Natural killer cell (primary cell): Measurements from ENCODE around the gene NEDD4L. TPM values are rescaled to one million over a fixed set of nuclear protein-coding genes. Genes with fewer than 3 reads are reported as not detected.
"Not testable (repeated sequence)": the region's sequence is repeated elsewhere in the genome, so short reads cannot be mapped to it uniquely, and the experiment has no call there.

Experiments used
- ATAC-seq, 3 donors: fragments of 150-1000 bp in 2 of 3; fragments of 200-7000 bp in 1 of 3; cut with Tn5 transposase; 1 replicate in 1 of 3; 2 replicates in 2 of 3; pipeline ENCODE4 v1.10.0; 2021; ENCODE audit warnings: mild to moderate bottlenecking in 2 of 3, moderate library complexity in 2 of 3
- DNase-seq, 2 donors: peaks; one replicate each; pipeline versions ENCODE4 v3.0.0 to v3.0.0-alpha.2; 2013 to 2021; ENCODE audit warnings: mixed read lengths in 1 of 2
- H3K27ac ChIP-seq: one replicate; pipeline ENCODE4 v1.5.1; 2013; ENCODE audit warnings: mild to moderate bottlenecking, low read length
- H3K27me3 ChIP-seq: one replicate; pipeline ENCODE4 v1.6.1; 2013; ENCODE audit warnings: low read length; ENCODE audit not compliant: control insufficient read depth, insufficient read depth
- H3K36me3 ChIP-seq: one replicate; pipeline ENCODE4 v1.6.1; 2013; ENCODE audit warnings: low read length; ENCODE audit not compliant: control insufficient read depth, insufficient read depth
- H3K4me1 ChIP-seq: one replicate; pipeline ENCODE4 v1.6.1; 2013; ENCODE audit warnings: low read length; ENCODE audit not compliant: control insufficient read depth, insufficient read depth
- H3K4me3 ChIP-seq: one replicate; pipeline ENCODE4 v1.5.1; 2013; ENCODE audit warnings: low read length
- H3K9me3 ChIP-seq: one replicate; pipeline ENCODE4 v1.6.1; 2013; ENCODE audit warnings: low read length; ENCODE audit not compliant: control insufficient read depth, insufficient read depth
- H3K27ac Mint-ChIP-seq, 2 donors: one replicate each; pipeline ENCODE4 v1.8.0; 2022; ENCODE audit warnings: mild to moderate bottlenecking in 2 of 2, mixed read lengths in 2 of 2, moderate library complexity in 1 of 2
- H3K27me3 Mint-ChIP-seq, 2 donors: one replicate each; pipeline ENCODE4 v1.8.0; 2022; ENCODE audit warnings: low read depth in 2 of 2, mixed read lengths in 2 of 2
- H3K36me3 Mint-ChIP-seq: one replicate; pipeline ENCODE4 v1.8.0; 2022; ENCODE audit warnings: mixed read lengths
- H3K4me1 Mint-ChIP-seq, 2 donors: one replicate each; pipeline ENCODE4 v1.8.0; 2022; ENCODE audit warnings: mixed read lengths in 2 of 2
- H3K4me3 Mint-ChIP-seq: one replicate; pipeline ENCODE4 v1.8.0; 2022; ENCODE audit warnings: mild to moderate bottlenecking, moderate library complexity, mixed read lengths
- H3K9me3 Mint-ChIP-seq, 2 donors: one replicate each; pipeline ENCODE4 v1.8.0; 2022; ENCODE audit warnings: mixed read lengths in 2 of 2
- WGBS: methylation state at CpG from one replicate; pipeline ENCODE4 v1.1.7; 2013; ENCODE audit warnings: missing lambda C conversion rate; ENCODE audit not compliant: insufficient coverage; 5-methylcytosine and 5-hydroxymethylcytosine counted together
- intact Hi-C: fragments of 100-400 bp; cut with micrococcal nuclease; formaldehyde crosslinking; loops from one replicate; pipeline ENCODE4 v1.14.2; 2022
- total RNA-seq, 4 donors: library from RNA; stranded (reverse); fragments of 120-200 nt in 1 of 4; gene quantifications; one replicate each; pipeline versions ENCODE4 v1.2.3 to v1.2.4, GENCODE V29; 2013 to 2022
- TF ChIP-seq, protein P1 (sequence below): fragments of 200-600 bp; IDR thresholded peaks from one replicate; pipeline ENCODE4 v1.8.0; 2022; ENCODE audit warnings: antibody characterized with exemption

Gene NEDD4L
- 10 to 100 TPM in 2 of 3 donors, 1 to 10 TPM in 1; 3.4 to 15.3 (median 14.3) TPM for total RNA-seq
- total RNA-seq (2013): 8.0 TPM

DNA sequence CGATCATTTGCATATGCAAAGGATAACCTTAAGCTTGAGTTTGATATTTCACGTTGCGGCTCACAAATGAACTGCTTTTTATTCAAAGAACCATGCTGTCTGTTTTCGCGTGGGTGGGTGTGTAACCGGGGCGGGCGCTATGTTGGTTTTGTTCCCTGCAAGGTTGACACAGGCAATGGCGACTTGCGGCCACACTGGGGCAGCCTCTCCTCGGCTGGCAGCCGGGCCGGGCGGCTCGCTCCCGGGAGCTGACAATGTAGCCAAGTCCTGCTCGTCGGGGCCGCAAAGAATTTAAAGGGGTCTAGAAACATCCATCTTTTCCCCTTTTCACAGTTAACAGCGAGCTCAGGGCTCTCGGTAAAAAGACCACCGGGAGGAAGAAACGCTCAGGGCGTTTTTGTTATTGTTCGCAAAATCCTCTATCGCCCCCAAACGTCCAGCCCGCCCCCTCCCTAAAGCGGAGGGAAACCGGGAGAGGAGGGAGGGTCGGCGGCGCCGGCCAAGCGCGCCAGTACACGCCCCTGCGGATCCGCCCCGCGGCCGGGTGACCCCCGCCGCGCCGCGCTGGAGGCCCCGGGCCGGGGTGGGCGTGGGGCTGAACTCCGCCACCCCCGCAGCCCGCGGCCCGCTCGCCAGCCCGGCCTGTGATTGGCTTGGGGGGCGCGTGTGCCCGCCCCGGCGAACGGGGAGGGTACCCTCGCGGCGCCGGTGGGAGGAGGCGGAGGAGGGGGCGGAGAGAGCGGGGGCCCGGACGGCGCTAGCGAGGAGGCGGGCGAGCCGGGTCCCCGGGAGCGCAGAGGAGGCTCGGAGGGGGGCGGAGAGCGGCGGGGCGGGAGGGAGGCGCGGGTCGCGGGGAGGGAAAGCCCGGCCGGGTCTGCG lies at the start of gene NEDD4L:
Gene NEDD4L, plus strand, starts transcription at position 736 of the 879 bp plus-strand sequence. CDS start 435 bp downstream, outside the sequence.
- Histone ChIP-seq H3K4me1 (peaks cover 14% of the 10 kb centered on the region), H3K36me3 (no peaks in the 10 kb centered on the region), H3K27ac (peak within 1 kb of the TSS; percentile 48), H3K27me3 (no peaks in the 10 kb centered on the region), H3K4me3 (peak within 1 kb of the TSS; percentile 69), H3K9me3 (no peaks in the 10 kb centered on the region)
- Mint-ChIP-seq H3K9me3 (no peaks in the 10 kb centered on the region), H3K36me3 (no peaks in the 10 kb centered on the region), H3K27ac (peak within 1 kb of the TSS; percentile 38 to 64), H3K27me3 (peaks cover 13 to 19% of the 10 kb centered on the region in 2 donors), H3K4me3 (peak within 1 kb of the TSS; percentile 95), H3K4me1 (peaks cover 20 to 30% of the 10 kb centered on the region in 2 donors)
- under 1% methylated on average over 91 of the region's 91 CpGs for WGBS
- peak; percentile 56 to 83 for DNase-seq
- intact Hi-C loops: loop anchor here (1.0 to 5.0 kb wide), 3 partner anchors 79 to 137 kb away; no protein-coding TSS in a partner anchor
- TF ChIP-seq, protein P1, sequence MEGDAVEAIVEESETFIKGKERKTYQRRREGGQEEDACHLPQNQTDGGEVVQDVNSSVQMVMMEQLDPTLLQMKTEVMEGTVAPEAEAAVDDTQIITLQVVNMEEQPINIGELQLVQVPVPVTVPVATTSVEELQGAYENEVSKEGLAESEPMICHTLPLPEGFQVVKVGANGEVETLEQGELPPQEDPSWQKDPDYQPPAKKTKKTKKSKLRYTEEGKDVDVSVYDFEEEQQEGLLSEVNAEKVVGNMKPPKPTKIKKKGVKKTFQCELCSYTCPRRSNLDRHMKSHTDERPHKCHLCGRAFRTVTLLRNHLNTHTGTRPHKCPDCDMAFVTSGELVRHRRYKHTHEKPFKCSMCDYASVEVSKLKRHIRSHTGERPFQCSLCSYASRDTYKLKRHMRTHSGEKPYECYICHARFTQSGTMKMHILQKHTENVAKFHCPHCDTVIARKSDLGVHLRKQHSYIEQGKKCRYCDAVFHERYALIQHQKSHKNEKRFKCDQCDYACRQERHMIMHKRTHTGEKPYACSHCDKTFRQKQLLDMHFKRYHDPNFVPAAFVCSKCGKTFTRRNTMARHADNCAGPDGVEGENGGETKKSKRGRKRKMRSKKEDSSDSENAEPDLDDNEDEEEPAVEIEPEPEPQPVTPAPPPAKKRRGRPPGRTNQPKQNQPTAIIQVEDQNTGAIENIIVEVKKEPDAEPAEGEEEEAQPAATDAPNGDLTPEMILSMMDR: peak; percentile 73
- ATAC-seq: peak; percentile 78 to 88 (median 79)

DNA sequence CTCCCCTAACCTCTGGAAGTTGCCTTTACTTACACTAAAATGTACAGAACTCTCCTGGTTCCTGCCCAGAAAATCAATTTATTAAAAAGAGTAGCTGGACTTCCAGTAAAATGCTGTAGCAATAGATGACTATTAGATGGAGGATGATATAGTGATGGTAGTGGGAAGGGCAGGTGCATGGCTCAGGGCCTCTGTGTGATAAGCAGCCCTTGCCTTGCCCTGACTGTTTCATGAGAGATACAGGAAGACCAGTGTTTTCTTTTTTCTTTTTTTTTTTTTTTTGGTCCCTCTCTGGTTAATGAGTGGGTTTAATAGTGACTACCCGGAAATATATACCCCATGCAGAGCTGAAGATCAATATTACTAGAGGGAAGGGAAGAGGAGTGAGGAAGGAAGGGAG lies 48.7 kb upstream of the NEDD4L start:
- Histone ChIP-seq H3K4me1 (no peaks in the 10 kb centered on the region), H3K27me3 (no peaks in the 10 kb centered on the region), H3K4me3 (no peak overlapping the region), H3K9me3 (no peaks in the 10 kb centered on the region), H3K27ac (no peak overlapping the region), H3K36me3 (no peaks in the 10 kb centered on the region)
- H3K27me3 Mint-ChIP-seq: peaks cover 0 to 9% of the 10 kb centered on the region in 2 donors
- H3K36me3 Mint-ChIP-seq: no peaks in the 10 kb centered on the region
- 100% methylated on average over 1 of the region's 1 CpG for WGBS
- intact Hi-C loops: no loop called here
- no peaks in the 10 kb centered on the region for H3K9me3 Mint-ChIP-seq
- H3K4me1 Mint-ChIP-seq: no peaks in the 10 kb centered on the region
- ATAC-seq (no peak), DNase-seq (no peak)
- H3K4me3 Mint-ChIP-seq: no peak overlapping the region
- TF ChIP-seq, protein P1: no peak
- no peak overlapping the region for H3K27ac Mint-ChIP-seq

DNA sequence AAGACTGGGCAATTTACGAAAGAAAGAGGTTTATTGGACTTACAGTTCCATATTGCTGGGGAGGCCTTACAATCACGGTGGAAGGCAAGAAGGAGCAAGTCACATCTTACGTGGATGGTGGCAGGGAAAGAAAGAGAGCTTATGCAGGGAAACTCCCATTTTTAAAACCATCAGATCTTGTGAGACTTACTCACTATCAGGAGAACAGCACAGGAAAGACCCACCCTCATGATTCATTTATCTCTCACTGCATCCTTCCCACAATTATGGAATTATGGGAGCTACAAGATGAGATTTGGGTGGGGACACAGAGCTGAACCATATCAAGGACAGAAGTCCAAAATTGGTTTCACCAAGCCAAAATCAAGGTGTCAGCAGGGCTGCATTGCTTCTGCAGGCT lies 47.1 kb upstream of the NEDD4L start:
- H3K9me3 ChIP-seq, H3K36me3 Mint-ChIP-seq, H3K4me3 ChIP-seq, H3K9me3 Mint-ChIP-seq, H3K4me3 Mint-ChIP-seq, H3K4me1 ChIP-seq, H3K36me3 ChIP-seq, H3K4me1 Mint-ChIP-seq, H3K27me3 ChIP-seq, H3K27ac ChIP-seq, DNase-seq, H3K27ac Mint-ChIP-seq, ATAC-seq, intact Hi-C loops, H3K27me3 Mint-ChIP-seq: not testable (repeated sequence)
- WGBS: 92% methylated on average over 3 of the region's 3 CpGs

DNA sequence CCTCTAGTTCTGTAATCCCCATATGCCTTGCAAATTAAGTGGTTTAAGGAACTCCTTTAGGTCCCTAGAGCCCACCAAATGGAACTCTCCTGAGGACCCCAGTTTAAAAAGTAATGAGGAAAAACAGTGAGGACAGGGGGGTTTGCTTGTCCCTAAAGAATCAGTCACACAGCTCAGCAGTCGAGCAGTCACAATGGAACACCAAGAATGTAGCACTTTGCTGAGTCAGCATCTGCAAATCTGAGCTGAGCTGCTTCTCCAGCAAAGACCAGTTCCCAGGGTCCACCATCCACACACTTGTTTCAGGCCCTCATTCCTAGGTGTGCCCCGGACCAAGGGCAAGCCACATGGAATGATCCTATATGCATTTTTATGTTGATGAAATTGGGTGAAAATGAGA lies 46.2 kb upstream of the NEDD4L start:
- no peak for DNase-seq
- intact Hi-C loops: no loop called here
- Mint-ChIP-seq H3K4me1 (no peaks in the 10 kb centered on the region), H3K27ac (no peak overlapping the region), H3K4me3 (no peak overlapping the region), H3K9me3 (no peaks in the 10 kb centered on the region), H3K36me3 (no peaks in the 10 kb centered on the region), H3K27me3 (peaks cover 8 to 12% of the 10 kb centered on the region in 2 donors)
- H3K36me3 ChIP-seq: no peaks in the 10 kb centered on the region
- no peaks in the 10 kb centered on the region for H3K9me3 ChIP-seq
- 89% methylated on average over 2 of the region's 2 CpGs for WGBS
- no peaks in the 10 kb centered on the region for H3K4me1 ChIP-seq
- no peak for ATAC-seq
- H3K27ac ChIP-seq: no peak overlapping the region
- TF ChIP-seq, protein P1: no peak
- no peaks in the 10 kb centered on the region for H3K27me3 ChIP-seq
- H3K4me3 ChIP-seq: no peak overlapping the region
